ENCODE measurements around the gene CELF2. TPM values are rescaled to one million over a fixed set of nuclear protein-coding genes. Genes with fewer than 3 reads are reported as not detected.

CELF2 gene
- total RNA-seq, 1 experiment from 2014 or later, result 28.7 TPM

DNA sequence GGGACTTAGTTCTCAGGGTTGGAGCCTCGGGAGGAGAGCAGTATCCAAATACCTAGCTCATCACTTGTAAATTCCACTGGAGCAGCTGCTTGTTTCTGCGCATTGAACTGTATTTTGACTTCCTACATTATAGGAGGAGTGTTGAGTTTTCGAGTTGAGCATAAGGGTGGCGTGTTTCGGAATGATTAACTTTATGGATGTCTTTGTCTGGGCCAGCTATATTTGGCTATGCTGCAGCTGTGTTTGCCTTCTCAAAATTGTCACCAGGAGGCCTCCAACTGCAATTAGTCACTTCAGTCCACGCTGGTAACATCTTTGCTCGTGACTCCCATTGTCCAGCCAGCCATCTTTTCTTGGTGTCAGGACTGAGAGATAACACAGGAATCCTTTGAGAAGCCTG is 9.1 kb downstream of the CELF2 start:
- H3K4me1 Mint-ChIP-seq, result peaks cover 26 to 29% of the 10 kb centered on the region in 2 experiments
- no CpG with 5 or more reads among the region's 7 CpGs for WGBS (ENCODE audit: extremely low coverage, insufficient read length, low lambda C conversion rate)

More for the DNA sequence above, 9.1 kb downstream of the CELF2 start:
- no peak overlapping the region for H3K4ac ChIP-seq (ENCODE audit: low read depth, low read length)
- H3K9me3 ChIP-seq (ENCODE audit: control insufficient read depth, low read depth, low read length), result no peaks in the 10 kb centered on the region
- no peak for DNase-seq
- H3K9ac ChIP-seq (ENCODE audit: extremely low read depth, insufficient read length, low read length), result no peak overlapping the region
- H4K5ac ChIP-seq (ENCODE audit: insufficient read length, low read depth, low read length), result no peak overlapping the region
- H4K8ac ChIP-seq (replicated peaks; ENCODE audit: insufficient read length, low read depth, low read length), result no peak overlapping the region
- TF ChIP-seq, protein P1, sequence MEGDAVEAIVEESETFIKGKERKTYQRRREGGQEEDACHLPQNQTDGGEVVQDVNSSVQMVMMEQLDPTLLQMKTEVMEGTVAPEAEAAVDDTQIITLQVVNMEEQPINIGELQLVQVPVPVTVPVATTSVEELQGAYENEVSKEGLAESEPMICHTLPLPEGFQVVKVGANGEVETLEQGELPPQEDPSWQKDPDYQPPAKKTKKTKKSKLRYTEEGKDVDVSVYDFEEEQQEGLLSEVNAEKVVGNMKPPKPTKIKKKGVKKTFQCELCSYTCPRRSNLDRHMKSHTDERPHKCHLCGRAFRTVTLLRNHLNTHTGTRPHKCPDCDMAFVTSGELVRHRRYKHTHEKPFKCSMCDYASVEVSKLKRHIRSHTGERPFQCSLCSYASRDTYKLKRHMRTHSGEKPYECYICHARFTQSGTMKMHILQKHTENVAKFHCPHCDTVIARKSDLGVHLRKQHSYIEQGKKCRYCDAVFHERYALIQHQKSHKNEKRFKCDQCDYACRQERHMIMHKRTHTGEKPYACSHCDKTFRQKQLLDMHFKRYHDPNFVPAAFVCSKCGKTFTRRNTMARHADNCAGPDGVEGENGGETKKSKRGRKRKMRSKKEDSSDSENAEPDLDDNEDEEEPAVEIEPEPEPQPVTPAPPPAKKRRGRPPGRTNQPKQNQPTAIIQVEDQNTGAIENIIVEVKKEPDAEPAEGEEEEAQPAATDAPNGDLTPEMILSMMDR (conservative IDR thresholded peaks at IDR 0.05), result no peak
- H3K79me1 ChIP-seq (ENCODE audit: insufficient read depth, low read depth, low read length, poor library complexity, severe bottlenecking), result peaks cover 4% of the 10 kb centered on the region
- peak overlapping the region; percentile 23 for H2BK120ac ChIP-seq (ENCODE audit: low read depth, low read length, poor library complexity, severe bottlenecking)
- H4K91ac ChIP-seq (ENCODE audit: insufficient read length, low read depth, low read length), result no peak overlapping the region
- H4K20me1 ChIP-seq (ENCODE audit: control insufficient read depth, insufficient read depth, insufficient read length), result no peaks in the 10 kb centered on the region
- no peaks in the 10 kb centered on the region for H3K9me3 Mint-ChIP-seq
- no peaks in the 10 kb centered on the region for H3K27me3 Mint-ChIP-seq (ENCODE audit: low read depth)
- no peaks in the 10 kb centered on the region for H3K27me3 ChIP-seq (ENCODE audit: insufficient read depth, low read length)
- H3K56ac ChIP-seq (ENCODE audit: insufficient read length, low read depth, low read length), result no peak overlapping the region
- H2BK12ac ChIP-seq (ENCODE audit: insufficient read length, low read depth, low read length), result no peak overlapping the region
- no peak overlapping the region for H3K27ac ChIP-seq (ENCODE audit: insufficient read length, low read depth, low read length)
- no peak overlapping the region for H2BK15ac ChIP-seq (ENCODE audit: low read depth, low read length)
- no peaks in the 10 kb centered on the region for H3K23me2 ChIP-seq (ENCODE audit: insufficient read length, low read depth, low read length, poor library complexity, severe bottlenecking)
- H3T11ph ChIP-seq (ENCODE audit: low read length), result no peak overlapping the region
- H3K23ac ChIP-seq (ENCODE audit: insufficient read length, low read depth, low read length), result no peak overlapping the region
- H2BK20ac ChIP-seq (ENCODE audit: low read depth, low read length, poor library complexity, severe bottlenecking), result no peak overlapping the region
- no peak overlapping the region for H2BK5ac ChIP-seq (ENCODE audit: insufficient read length, low read length)
- H3K79me2 ChIP-seq (ENCODE audit: insufficient read depth, low read length), result no peaks in the 10 kb centered on the region
- no peak overlapping the region for H3K4me2 ChIP-seq (ENCODE audit: insufficient read depth, insufficient read length, low read length)
- H2AFZ ChIP-seq (ENCODE audit: low read length), result no peak overlapping the region
- no peak overlapping the region for H3K18ac ChIP-seq (ENCODE audit: insufficient read length, low read depth, low read length)
- H3K4me1 ChIP-seq (ENCODE audit: insufficient read depth, low read length), result no peaks in the 10 kb centered on the region
- no peak overlapping the region for H2AK5ac ChIP-seq (ENCODE audit: insufficient read length, low read length)
- no peak overlapping the region for H3K14ac ChIP-seq (ENCODE audit: insufficient read depth, low read length)
- H3K27ac Mint-ChIP-seq, result no peak overlapping the region; a peak in 1 of 7 replicates
- H3K4me3 Mint-ChIP-seq, result no peak overlapping the region
- H3K36me3 Mint-ChIP-seq (ENCODE audit: insufficient read depth in 1 of 3, low read depth in 3 of 3), result no peaks in the 10 kb centered on the region
